ENCODE results near the gene RPTOR. TPM values are rescaled to one million over a fixed set of nuclear protein-coding genes. Genes with fewer than 3 reads are reported as not detected.

Gene RPTOR
- total RNA-seq, 1 donor from 2014 or later = 32.0 TPM

- peaks cover under 1% of the 10 kb centered on the region for H3K4me1 Mint-ChIP-seq (ENCODE audit: low read depth, unreplicated experiment)
- no peak overlapping the region for H3K27ac Mint-ChIP-seq (ENCODE audit: unreplicated experiment)
- Histone ChIP-seq H4K20me1 (ENCODE audit: insufficient read depth, low read length) (no peaks in the 10 kb centered on the region), H3K27ac (ENCODE audit: low read depth, low read length) (no peak overlapping the region), H3K36me3 (ENCODE audit: insufficient read depth, low read length) (no peaks in the 10 kb centered on the region), H2AFZ (ENCODE audit: low read depth, low read length) (no peak overlapping the region), H3K79me2 (ENCODE audit: insufficient read depth, low read length) (no peaks in the 10 kb centered on the region), H3K9me3 (ENCODE audit: insufficient read depth, low read depth, low read length) (no peaks in the 10 kb centered on the region), H3K4me3 (ENCODE audit: insufficient read depth, low read depth, low read length) (no peak overlapping the region), H3K27me3 (ENCODE audit: insufficient read depth, low read length) (no peaks in the 10 kb centered on the region), H3K9ac (ENCODE audit: low read length) (no peak overlapping the region), H3K4me2 (ENCODE audit: low read length) (no peak overlapping the region), H3K4me1 (ENCODE audit: insufficient read depth, low read length) (peaks cover 11% of the 10 kb centered on the region)
- no peak for TF ChIP-seq EZH2 (IDR thresholded peaks at IDR 0.05; ENCODE audit: insufficient read depth, low read length)
- TF ChIP-seq CTCF (IDR thresholded peaks at IDR 0.05; ENCODE audit: insufficient read depth, low read depth, low read length) = no peak
- no peak for DNase-seq (ENCODE audit: low read depth)
- no peaks in the 10 kb centered on the region for H3K9me3 Mint-ChIP-seq (ENCODE audit: unreplicated experiment)
- H3K36me3 Mint-ChIP-seq (ENCODE audit: low read depth, unreplicated experiment) = no peaks in the 10 kb centered on the region
- H3K27me3 Mint-ChIP-seq (ENCODE audit: low read depth, unreplicated experiment) = peaks cover 2% of the 10 kb centered on the region
- no peak overlapping the region for H3K4me3 Mint-ChIP-seq (ENCODE audit: unreplicated experiment)
- no peak for FAIRE-seq
Measured at GRCh38 chr17:80964544-80964856, 419.9 kb downstream of the RPTOR start.

- Histone ChIP-seq H3K79me2 (ENCODE audit: insufficient read depth, low read length) (no peaks in the 10 kb centered on the region), H3K36me3 (ENCODE audit: insufficient read depth, low read length) (no peaks in the 10 kb centered on the region), H3K4me1 (ENCODE audit: insufficient read depth, low read length) (peaks cover 8% of the 10 kb centered on the region), H3K27me3 (ENCODE audit: insufficient read depth, low read length) (peaks cover 4% of the 10 kb centered on the region), H3K27ac (ENCODE audit: low read depth, low read length) (no peak overlapping the region), H3K9me3 (ENCODE audit: insufficient read depth, low read depth, low read length) (no peaks in the 10 kb centered on the region), H3K9ac (ENCODE audit: low read length) (no peak overlapping the region), H2AFZ (ENCODE audit: low read depth, low read length) (no peak overlapping the region), H4K20me1 (ENCODE audit: insufficient read depth, low read length) (no peaks in the 10 kb centered on the region), H3K4me3 (ENCODE audit: insufficient read depth, low read depth, low read length) (no peak overlapping the region), H3K4me2 (ENCODE audit: low read length) (no peak overlapping the region)
- no peak overlapping the region for H3K4me3 Mint-ChIP-seq (ENCODE audit: unreplicated experiment)
- FAIRE-seq (no peak), DNase-seq (ENCODE audit: low read depth) (no peak)
- H3K27me3 Mint-ChIP-seq (ENCODE audit: low read depth, unreplicated experiment) = peaks cover 2% of the 10 kb centered on the region
- no peaks in the 10 kb centered on the region for H3K36me3 Mint-ChIP-seq (ENCODE audit: low read depth, unreplicated experiment)
- H3K4me1 Mint-ChIP-seq (ENCODE audit: low read depth, unreplicated experiment) = peaks cover 1% of the 10 kb centered on the region
- H3K9me3 Mint-ChIP-seq (ENCODE audit: unreplicated experiment) = no peaks in the 10 kb centered on the region
- no peak for TF ChIP-seq EZH2 (IDR thresholded peaks at IDR 0.05; ENCODE audit: insufficient read depth, low read length)
- TF ChIP-seq CTCF (IDR thresholded peaks at IDR 0.05; ENCODE audit: insufficient read depth, low read depth, low read length) = no peak
- no peak overlapping the region for H3K27ac Mint-ChIP-seq (ENCODE audit: unreplicated experiment)
Measured at GRCh38 chr17:80964859-80965580, 420.4 kb downstream of the RPTOR start.

- H3K36me3 ChIP-seq (ENCODE audit: insufficient read depth, low read length) = no peaks in the 10 kb centered on the region
- no peak overlapping the region for H3K4me3 Mint-ChIP-seq (ENCODE audit: unreplicated experiment)
- no peaks in the 10 kb centered on the region for H3K79me2 ChIP-seq (ENCODE audit: insufficient read depth, low read length)
- peaks cover 2% of the 10 kb centered on the region for H3K27me3 Mint-ChIP-seq (ENCODE audit: low read depth, unreplicated experiment)
- no peaks in the 10 kb centered on the region for H3K36me3 Mint-ChIP-seq (ENCODE audit: low read depth, unreplicated experiment)
- H3K4me2 ChIP-seq (ENCODE audit: low read length) = no peak overlapping the region
- H3K27ac Mint-ChIP-seq (ENCODE audit: unreplicated experiment) = no peak overlapping the region
- no peak overlapping the region for H3K9ac ChIP-seq (ENCODE audit: low read length)
- no peak overlapping the region for H3K27ac ChIP-seq (ENCODE audit: low read depth, low read length)
- no peak for TF ChIP-seq EZH2 (IDR thresholded peaks at IDR 0.05; ENCODE audit: insufficient read depth, low read length)
- TF ChIP-seq CTCF (IDR thresholded peaks at IDR 0.05; ENCODE audit: insufficient read depth, low read depth, low read length) = no peak
- H3K9me3 ChIP-seq (ENCODE audit: insufficient read depth, low read depth, low read length) = no peaks in the 10 kb centered on the region
- no peak for FAIRE-seq
- no peak overlapping the region for H2AFZ ChIP-seq (ENCODE audit: low read depth, low read length)
- peaks cover 4% of the 10 kb centered on the region for H3K27me3 ChIP-seq (ENCODE audit: insufficient read depth, low read length)
- H4K20me1 ChIP-seq (ENCODE audit: insufficient read depth, low read length) = no peaks in the 10 kb centered on the region
- peaks cover 6% of the 10 kb centered on the region for H3K4me1 Mint-ChIP-seq (ENCODE audit: low read depth, unreplicated experiment)
- H3K4me3 ChIP-seq (ENCODE audit: insufficient read depth, low read depth, low read length) = no peak overlapping the region
- no peak for DNase-seq (ENCODE audit: low read depth)
- H3K4me1 ChIP-seq (ENCODE audit: insufficient read depth, low read length) = peaks cover 8% of the 10 kb centered on the region
- no peaks in the 10 kb centered on the region for H3K9me3 Mint-ChIP-seq (ENCODE audit: unreplicated experiment)
Measured at GRCh38 chr17:80965606-80966005, 421.0 kb downstream of the RPTOR start.
